Skeletal muscle tissue (tissue), 4 donors: Measurements from ENCODE around the gene SPEM3. TPM values are rescaled to one million over a fixed set of nuclear protein-coding genes. Genes with fewer than 3 reads are reported as not detected.

Experiments used
- H3K27ac ChIP-seq: one replicate; pipeline ENCODE4 v1.7.0; 2013; ENCODE audit warnings: mild to moderate bottlenecking, low read depth, low read length, inconsistent platforms
- H3K27me3 ChIP-seq, 3 donors: one replicate each; pipeline ENCODE4 v1.7.0; 2013; ENCODE audit warnings: low read length in 3 of 3; ENCODE audit not compliant: control insufficient read depth in 3 of 3, insufficient read depth in 3 of 3
- H3K36me3 ChIP-seq, 3 donors: one replicate each; pipeline ENCODE4 v1.7.0; 2013; ENCODE audit warnings: low read length in 3 of 3; ENCODE audit not compliant: control insufficient read depth in 3 of 3, insufficient read depth in 3 of 3
- H3K4me1 ChIP-seq, 3 donors: one replicate each; pipeline ENCODE4 v1.7.0; 2013; ENCODE audit warnings: low read length in 3 of 3, mild to moderate bottlenecking in 3 of 3; ENCODE audit not compliant: control insufficient read depth in 3 of 3, insufficient read depth in 3 of 3
- H3K4me3 ChIP-seq, 3 donors: one replicate each; pipeline ENCODE4 v1.7.0; 2013; ENCODE audit warnings: low read length in 3 of 3
- H3K9ac ChIP-seq, 3 donors: one replicate each; pipeline ENCODE4 v1.7.0; 2013; ENCODE audit warnings: low read length in 3 of 3, mild to moderate bottlenecking in 3 of 3, moderate library complexity in 2 of 3, low read depth in 1 of 3
- H3K9me3 ChIP-seq, 3 donors: one replicate each; pipeline ENCODE4 v1.7.0; 2013; ENCODE audit warnings: low read length in 3 of 3; ENCODE audit not compliant: control insufficient read depth in 3 of 3
- total RNA-seq: library from RNA; depleted of rRNA; stranded (reverse); fragments of >200 nt; gene quantifications from one replicate; pipeline ENCODE4 v1.2.3, GENCODE V29; 2014
- donor health status: Osteomylitis.

Gene SPEM3
- total RNA-seq, 1 donor from 2014 or later: not detected

GRCh38 chr17:7448461-7448860 is 19.8 kb downstream of the SPEM3 start:
- no peaks in the 10 kb centered on the region for H3K9me3 ChIP-seq
- H3K4me1 ChIP-seq: peaks cover 24 to 27% (median 25%) of the 10 kb centered on the region in 3 donors
- H3K4me3 ChIP-seq: no peak overlapping the region
- peaks cover 0 to 3% (median 0%) of the 10 kb centered on the region in 3 donors for H3K27me3 ChIP-seq
- H3K9ac ChIP-seq: no peak overlapping the region
- H3K27ac ChIP-seq: no peak overlapping the region
- H3K36me3 ChIP-seq: peaks cover 14 to 29% (median 18%) of the 10 kb centered on the region in 3 donors

GRCh38 chr17:7459961-7460545 is 31.4 kb downstream of the SPEM3 start:
- Histone ChIP-seq H3K27me3 (no peaks in the 10 kb centered on the region), H3K4me3 (no peak overlapping the region), H3K36me3 (peaks cover 25 to 29% (median 29%) of the 10 kb centered on the region in 3 donors), H3K27ac (no peak overlapping the region), H3K4me1 (peaks cover 4 to 13% (median 7%) of the 10 kb centered on the region in 3 donors), H3K9me3 (no peaks in the 10 kb centered on the region), H3K9ac (no peak overlapping the region)

- no peaks in the 10 kb centered on the region for H3K9me3 ChIP-seq
- H3K27ac ChIP-seq: no peak overlapping the region
- no peak overlapping the region for H3K4me3 ChIP-seq
- peaks cover 5 to 11% (median 5%) of the 10 kb centered on the region in 3 donors for H3K4me1 ChIP-seq
- H3K9ac ChIP-seq: no peak overlapping the region
- H3K36me3 ChIP-seq: peaks cover 28 to 31% (median 28%) of the 10 kb centered on the region in 3 donors
- H3K27me3 ChIP-seq: no peaks in the 10 kb centered on the region
Observed at GRCh38 chr17:7460850-7461660, 32.4 kb downstream of the SPEM3 start.

GRCh38 chr17:7462474-7463371 is 34.1 kb downstream of the SPEM3 start:
- H3K27me3 ChIP-seq: no peaks in the 10 kb centered on the region
- H3K36me3 ChIP-seq: peaks cover 23 to 28% (median 26%) of the 10 kb centered on the region in 3 donors
- no peaks in the 10 kb centered on the region for H3K9me3 ChIP-seq
- no peak overlapping the region for H3K4me3 ChIP-seq
- no peak overlapping the region for H3K27ac ChIP-seq
- peaks cover 17 to 21% (median 21%) of the 10 kb centered on the region in 3 donors for H3K4me1 ChIP-seq
- H3K9ac ChIP-seq: no peak overlapping the region

GRCh38 chr17:7463372-7463846 is 34.8 kb downstream of the SPEM3 start:
- Histone ChIP-seq H3K36me3 (peaks cover 23 to 29% (median 25%) of the 10 kb centered on the region in 3 donors), H3K9ac (no peak overlapping the region), H3K27ac (no peak overlapping the region), H3K9me3 (no peaks in the 10 kb centered on the region), H3K4me1 (peaks cover 18 to 24% (median 21%) of the 10 kb centered on the region in 3 donors), H3K27me3 (no peaks in the 10 kb centered on the region), H3K4me3 (no peak overlapping the region)

- H3K36me3 ChIP-seq: peaks cover 23 to 31% (median 25%) of the 10 kb centered on the region in 3 donors
Observed at GRCh38 chr17:7464081-7464480, 35.4 kb downstream of the SPEM3 start.

GRCh38 chr17:7465597-7466275 is 37.1 kb downstream of the SPEM3 start:
- peak overlapping the region in 1 of 3 donors; percentile 69 for H3K9ac ChIP-seq
- peaks cover 21 to 25% (median 24%) of the 10 kb centered on the region in 3 donors for H3K4me1 ChIP-seq
- peaks cover 23 to 31% (median 25%) of the 10 kb centered on the region in 3 donors for H3K36me3 ChIP-seq
- H3K27ac ChIP-seq: peak overlapping the region; percentile 77
- no peaks in the 10 kb centered on the region for H3K9me3 ChIP-seq
- no peak overlapping the region for H3K4me3 ChIP-seq
- H3K27me3 ChIP-seq: no peaks in the 10 kb centered on the region

More at GRCh38 chr17:7464081-7464480, 35.4 kb downstream of the SPEM3 start:
- H3K4me1 ChIP-seq: peaks cover 18 to 24% (median 21%) of the 10 kb centered on the region in 3 donors
- H3K4me3 ChIP-seq: no peak overlapping the region
- no peak overlapping the region for H3K9ac ChIP-seq
- H3K27me3 ChIP-seq: no peaks in the 10 kb centered on the region
- H3K9me3 ChIP-seq: no peaks in the 10 kb centered on the region
- H3K27ac ChIP-seq: no peak overlapping the region

- Histone ChIP-seq H3K4me3 (no peak overlapping the region), H3K27me3 (no peaks in the 10 kb centered on the region), H3K4me1 (peaks cover 22 to 26% (median 25%) of the 10 kb centered on the region in 3 donors), H3K9me3 (no peaks in the 10 kb centered on the region), H3K27ac (peak overlapping the region; percentile 77), H3K36me3 (peaks cover 23 to 31% (median 25%) of the 10 kb centered on the region in 3 donors), H3K9ac (peak overlapping the region; percentile 43 to 69 (median 45))
Observed at GRCh38 chr17:7466318-7466638, 37.6 kb downstream of the SPEM3 start.
